Hepatocyte (in vitro differentiated cells): ENCODE results near the gene APOA1. TPM values are rescaled to one million over a fixed set of nuclear protein-coding genes. Genes with fewer than 3 reads are reported as not detected.

Source experiments
- DNase-seq: peaks from one replicate; pipeline ENCODE4 v3.0.0-alpha.2; 2016; ENCODE audit warnings: low spot score
- H2AFZ ChIP-seq: fragments of 200-600 bp; sonication (generic); 2 replicates; pipeline ENCODE4 v1.6.0; 2016; ENCODE audit warnings: antibody characterized with exemption, mild to moderate bottlenecking
- H3K27ac ChIP-seq: fragments of 200-600 bp; sonication (generic); 2 replicates; pipeline ENCODE4 v1.5.1; 2016; ENCODE audit warnings: mild to moderate bottlenecking
- H3K27me3 ChIP-seq: fragments of 200-600 bp; sonication (generic); 2 replicates; pipeline ENCODE4 v1.6.1; 2016
- H3K36me3 ChIP-seq: fragments of 200-600 bp; sonication (generic); replicated peaks from 2 replicates; pipeline ENCODE4 v1.5.1; 2016; ENCODE audit warnings: low read depth; ENCODE audit not compliant: insufficient read depth
- H3K4me1 ChIP-seq: fragments of 200-600 bp; sonication (generic); 2 replicates; pipeline ENCODE4 v1.5.1; 2016; ENCODE audit warnings: mild to moderate bottlenecking, moderate library complexity; ENCODE audit not compliant: insufficient read depth
- H3K4me2 ChIP-seq: fragments of 200-600 bp; sonication (generic); 2 replicates; pipeline ENCODE4 v1.6.0; 2016
- H3K4me3 ChIP-seq: fragments of 200-600 bp; sonication (generic); 2 replicates; pipeline ENCODE4 v1.5.1; 2016; ENCODE audit warnings: mild to moderate bottlenecking
- H3K79me2 ChIP-seq: fragments of 200-600 bp; sonication (generic); 2 replicates; pipeline ENCODE4 v1.6.0; 2017; ENCODE audit warnings: mild to moderate bottlenecking
- H3K9me2 ChIP-seq: fragments of 200-600 bp; sonication (generic); replicated peaks from 2 replicates; pipeline ENCODE4 v1.6.0; 2017; ENCODE audit warnings: mild to moderate bottlenecking; ENCODE audit not compliant: insufficient read depth
- H3K9me3 ChIP-seq: fragments of 200-600 bp; sonication (generic); 2 replicates; pipeline ENCODE4 v1.5.1; 2016; ENCODE audit warnings: low read depth, mild to moderate bottlenecking
- H4K20me1 ChIP-seq: fragments of 200-600 bp; sonication (generic); 2 replicates; pipeline ENCODE4 v1.6.0; 2016; ENCODE audit warnings: mild to moderate bottlenecking; ENCODE audit not compliant: insufficient read depth, poor library complexity, severe bottlenecking
- EZH2 ChIP-seq: fragments of 200-600 bp; sonication (generic); IDR thresholded peaks from 2 replicates; pipeline ENCODE4 v1.6.1; 2016; ENCODE audit warnings: antibody characterized with exemption, mild to moderate bottlenecking, borderline replicate concordance
- EZH2phosphoT487 ChIP-seq: fragments of 200-600 bp; sonication (generic); IDR thresholded peaks from one replicate; pipeline ENCODE4 v1.6.1; 2018; ENCODE audit warnings: antibody characterized with exemption, mild to moderate bottlenecking, low read depth, moderate library complexity; ENCODE audit not compliant: unreplicated experiment, severe bottlenecking
- WGBS: methylation state at CpG from one replicate; pipeline ENCODE4 v1.1.6; 2016; ENCODE audit warnings: low lambda C conversion rate; ENCODE audit errors: missing lambda C conversion rate; 5-methylcytosine and 5-hydroxymethylcytosine counted together
- polyA plus RNA-seq: library from polyadenylated mRNA; unstranded; fragments of >200 nt; fragmentation: Nextera tagmentation; extraction: Ambion mirVana; gene quantifications from 2 replicates; pipeline ENCODE4 v1.2.1, GENCODE V29; 2016
- total RNA-seq: library from RNA; depleted of rRNA; stranded (reverse); fragments of >200 nt; gene quantifications from 2 replicates; pipeline ENCODE4 v1.2.3, GENCODE V29; 2014
- TF ChIP-seq, protein P1 (sequence below): fragments of 200-600 bp; sonication (generic); IDR thresholded peaks from 2 replicates; pipeline ENCODE4 v1.5.1; 2016; ENCODE audit warnings: antibody characterized with exemption, mild to moderate bottlenecking; ENCODE audit not compliant: poor library complexity

The APOA1 gene
- total and polyA plus RNA-seq, 2 experiments from 2014 or later, result 4,253 to 7,624 TPM

DNA sequence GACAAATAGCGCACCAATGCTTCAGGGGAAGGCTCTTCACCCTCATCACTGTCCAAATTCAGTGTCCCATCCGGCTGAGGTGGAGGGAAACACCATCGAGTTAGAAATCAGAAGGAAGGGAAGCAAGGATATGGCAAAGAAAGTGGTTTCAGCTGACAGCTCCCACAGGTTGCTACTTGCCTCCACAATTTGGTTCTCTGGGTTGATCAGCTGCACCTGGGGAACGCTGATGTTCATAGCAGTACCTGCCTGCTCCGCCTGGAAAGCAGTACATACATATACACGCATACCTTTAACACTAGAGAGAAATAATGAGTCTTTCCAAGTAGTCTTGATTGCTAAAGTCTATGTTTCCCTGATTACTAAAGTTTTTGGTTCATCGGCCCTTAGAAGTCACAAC lies 37.8 kb upstream of the APOA1 start:
- WGBS, result 97% methylated on average over 7 of the region's 7 CpGs
- DNase-seq, result no peak
- peak overlapping the region; percentile 1 for H3K4me2 ChIP-seq
- H3K4me3 ChIP-seq, result no peak overlapping the region
- H3K36me3 ChIP-seq, result no peaks in the 10 kb centered on the region
- H2AFZ ChIP-seq, result no peak overlapping the region
- TF ChIP-seq EZH2phosphoT487 (no peak), EZH2 (no peak)
- TF ChIP-seq, protein P1, sequence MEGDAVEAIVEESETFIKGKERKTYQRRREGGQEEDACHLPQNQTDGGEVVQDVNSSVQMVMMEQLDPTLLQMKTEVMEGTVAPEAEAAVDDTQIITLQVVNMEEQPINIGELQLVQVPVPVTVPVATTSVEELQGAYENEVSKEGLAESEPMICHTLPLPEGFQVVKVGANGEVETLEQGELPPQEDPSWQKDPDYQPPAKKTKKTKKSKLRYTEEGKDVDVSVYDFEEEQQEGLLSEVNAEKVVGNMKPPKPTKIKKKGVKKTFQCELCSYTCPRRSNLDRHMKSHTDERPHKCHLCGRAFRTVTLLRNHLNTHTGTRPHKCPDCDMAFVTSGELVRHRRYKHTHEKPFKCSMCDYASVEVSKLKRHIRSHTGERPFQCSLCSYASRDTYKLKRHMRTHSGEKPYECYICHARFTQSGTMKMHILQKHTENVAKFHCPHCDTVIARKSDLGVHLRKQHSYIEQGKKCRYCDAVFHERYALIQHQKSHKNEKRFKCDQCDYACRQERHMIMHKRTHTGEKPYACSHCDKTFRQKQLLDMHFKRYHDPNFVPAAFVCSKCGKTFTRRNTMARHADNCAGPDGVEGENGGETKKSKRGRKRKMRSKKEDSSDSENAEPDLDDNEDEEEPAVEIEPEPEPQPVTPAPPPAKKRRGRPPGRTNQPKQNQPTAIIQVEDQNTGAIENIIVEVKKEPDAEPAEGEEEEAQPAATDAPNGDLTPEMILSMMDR, result no peak
- H3K9me2 ChIP-seq, result no peaks in the 10 kb centered on the region
- H3K79me2 ChIP-seq, result no peaks in the 10 kb centered on the region
- peak overlapping the region; percentile 58 for H3K27ac ChIP-seq
- no peaks in the 10 kb centered on the region for H3K9me3 ChIP-seq
- no peaks in the 10 kb centered on the region for H3K4me1 ChIP-seq
- H3K27me3 ChIP-seq, result no peaks in the 10 kb centered on the region
- H4K20me1 ChIP-seq, result no peaks in the 10 kb centered on the region

GRCh38 chr11:116874251-116874650 lies 36.8 kb upstream of the APOA1 start:
- no peaks in the 10 kb centered on the region for H3K36me3 ChIP-seq

DNA sequence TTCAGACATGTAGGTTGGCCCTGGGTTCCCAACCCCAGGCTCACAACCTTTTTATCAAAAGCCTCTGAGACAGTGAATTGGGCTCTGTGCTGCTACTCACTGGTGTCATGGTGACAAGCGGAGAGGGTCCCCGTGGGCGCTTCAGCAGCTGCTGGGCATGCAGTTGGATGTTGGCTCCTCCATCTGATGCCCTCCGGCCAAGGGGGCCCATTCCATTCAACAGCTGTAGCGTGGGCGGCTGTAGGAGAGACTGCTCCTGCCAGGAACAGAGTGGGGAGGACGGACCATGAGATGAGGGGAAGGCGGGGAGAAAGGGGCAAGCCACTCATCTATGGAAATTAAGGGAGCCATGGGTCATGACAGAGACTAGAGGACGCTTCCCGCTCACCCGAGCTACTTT lies 36.0 kb upstream of the APOA1 start:
- Histone ChIP-seq H3K4me3 (no peak overlapping the region), H3K27me3 (no peaks in the 10 kb centered on the region), H3K36me3 (no peaks in the 10 kb centered on the region), H3K4me1 (no peaks in the 10 kb centered on the region), H3K9me3 (no peaks in the 10 kb centered on the region), H3K9me2 (no peaks in the 10 kb centered on the region), H3K27ac (peak overlapping the region; percentile 33), H2AFZ (no peak overlapping the region), H4K20me1 (no peaks in the 10 kb centered on the region), H3K4me2 (no peak overlapping the region), H3K79me2 (no peaks in the 10 kb centered on the region)
- DNase-seq, result no peak
- WGBS, result 95% methylated on average over 11 of the region's 11 CpGs
- TF ChIP-seq, protein P1, result no peak

More at GRCh38 chr11:116874251-116874650, 36.8 kb upstream of the APOA1 start:
- H3K9me3 ChIP-seq, result no peaks in the 10 kb centered on the region
- H2AFZ ChIP-seq, result no peak overlapping the region
- no peak overlapping the region for H3K4me3 ChIP-seq
- 44% methylated on average over 2 of the region's 2 CpGs for WGBS
- no peaks in the 10 kb centered on the region for H3K4me1 ChIP-seq
- TF ChIP-seq, protein P1, result no peak
- no peak for TF ChIP-seq EZH2phosphoT487
- no peaks in the 10 kb centered on the region for H4K20me1 ChIP-seq
- peak; percentile 56 for DNase-seq
- peak overlapping the region; percentile 58 for H3K27ac ChIP-seq
- peak overlapping the region; percentile 1 for H3K4me2 ChIP-seq
- no peaks in the 10 kb centered on the region for H3K27me3 ChIP-seq
- no peaks in the 10 kb centered on the region for H3K9me2 ChIP-seq
- H3K79me2 ChIP-seq, result no peaks in the 10 kb centered on the region

GRCh38 chr11:116871248-116871647 lies 33.8 kb upstream of the APOA1 start:
- 90% methylated on average over 3 of the region's 3 CpGs for WGBS

More at GRCh38 chr11:116871248-116871647, 33.8 kb upstream of the APOA1 start:
- TF ChIP-seq EZH2 (no peak), EZH2phosphoT487 (no peak)
- no peaks in the 10 kb centered on the region for H3K9me2 ChIP-seq
- no peaks in the 10 kb centered on the region for H3K36me3 ChIP-seq
- no peak for DNase-seq
- H3K4me1 ChIP-seq, result no peaks in the 10 kb centered on the region
- no peak overlapping the region for H3K4me2 ChIP-seq
- no peak overlapping the region for H3K27ac ChIP-seq
- no peaks in the 10 kb centered on the region for H3K79me2 ChIP-seq
- no peaks in the 10 kb centered on the region for H3K27me3 ChIP-seq
- no peaks in the 10 kb centered on the region for H3K9me3 ChIP-seq
- no peaks in the 10 kb centered on the region for H4K20me1 ChIP-seq
- no peak overlapping the region for H3K4me3 ChIP-seq
- no peak overlapping the region for H2AFZ ChIP-seq
